HG03045 (cell line): ENCODE data around the gene LSM2.
"Not testable (repeated sequence)": the region's sequence is repeated elsewhere in the genome, so short reads cannot be mapped to it uniquely, and the experiment has no call there.

ENCODE experiments used
- ATAC-seq: cut with Tn5 transposase; IDR thresholded peaks from one replicate; pipeline ENCODE4 v1.9.1; 2021; ENCODE audit warnings: mild to moderate bottlenecking, moderate library complexity; ENCODE audit not compliant: unreplicated experiment

Gene LSM2

GRCh38 chr6:31806470-31807272 lies at the start of gene LSM2:
Gene LSM2, minus strand, starts transcription at chr6:31806966. Its CDS starts 209 bp downstream, at chr6:31806757.
- peak; percentile 92 for ATAC-seq

- not testable (repeated sequence) for ATAC-seq
Observed at GRCh38 chr6:31851980-31852718, 45.4 kb upstream of the LSM2 start.

GRCh38 chr6:31851485-31851832 lies 44.7 kb upstream of the LSM2 start:
- no peak for ATAC-seq

- no peak for ATAC-seq
Observed at GRCh38 chr6:31850765-31851484, 44.2 kb upstream of the LSM2 start.

- no peak for ATAC-seq
Observed at GRCh38 chr6:31847276-31847978, 40.7 kb upstream of the LSM2 start.

- no peak for ATAC-seq
Observed at GRCh38 chr6:31844507-31844906, 37.7 kb upstream of the LSM2 start.

- ATAC-seq = no peak
Observed at GRCh38 chr6:31842053-31842452, 35.3 kb upstream of the LSM2 start.

- not testable (repeated sequence) for ATAC-seq
Observed at GRCh38 chr6:31839779-31840126, 33.0 kb upstream of the LSM2 start.

- ATAC-seq = no peak
Observed at GRCh38 chr6:31838968-31839367, 32.2 kb upstream of the LSM2 start.

- not testable (repeated sequence) for ATAC-seq
Observed at GRCh38 chr6:31838114-31838553, 31.4 kb upstream of the LSM2 start.

- no peak for ATAC-seq
Observed at GRCh38 chr6:31837369-31838113, 30.8 kb upstream of the LSM2 start.

GRCh38 chr6:31836474-31837368 lies 30.0 kb upstream of the LSM2 start:
- no peak for ATAC-seq

GRCh38 chr6:31836047-31836473 lies 29.3 kb upstream of the LSM2 start:
- no peak for ATAC-seq

- ATAC-seq = peak; percentile 56
Observed at GRCh38 chr6:31834367-31835250, 27.8 kb upstream of the LSM2 start.

GRCh38 chr6:31831350-31832215 lies 24.8 kb upstream of the LSM2 start:
- no peak for ATAC-seq

GRCh38 chr6:31830886-31831335 lies 24.1 kb upstream of the LSM2 start:
- ATAC-seq = no peak

- no peak for ATAC-seq
Observed at GRCh38 chr6:31829633-31830283, 23.0 kb upstream of the LSM2 start.
